Neutrophil (primary cell): ENCODE data around the gene TIMM44.

Source experiments
- H3K27ac ChIP-seq: fragments of 200-600 bp; sonication (generic); 2 replicates; pipeline ENCODE4 v1.5.1; 2016; ENCODE audit warnings: mild to moderate bottlenecking, moderate library complexity
- H3K27me3 ChIP-seq: fragments of 200-600 bp; sonication (generic); 2 replicates; pipeline ENCODE4 v1.6.0; 2016; ENCODE audit warnings: mild to moderate bottlenecking
- H3K36me3 ChIP-seq: fragments of 200-600 bp; sonication (generic); 2 replicates; pipeline ENCODE4 v1.5.1; 2017
- H3K4me1 ChIP-seq, 2 experiments: fragments of 200-600 bp in 1 of 2; sonication (generic) in 1 of 2; 1 replicate in 1 of 2; 2 replicates in 1 of 2; pipeline versions ENCODE4 v1.5.1 to v1.6.1; 2013 to 2016; ENCODE audit warnings: low read depth in 1 of 2, low read length in 1 of 2, mild to moderate bottlenecking in 1 of 2, moderate library complexity in 1 of 2; ENCODE audit not compliant: control insufficient read depth in 1 of 2, insufficient read depth in 1 of 2
- H3K4me3 ChIP-seq, 2 experiments: fragments of 200-600 bp in 1 of 2; sonication (generic) in 1 of 2; 1 replicate in 1 of 2; 2 replicates in 1 of 2; pipeline ENCODE4 v1.5.1; 2013 to 2016; ENCODE audit warnings: low read depth in 1 of 2, low read length in 1 of 2, mild to moderate bottlenecking in 1 of 2, moderate library complexity in 1 of 2
- H3K9me3 ChIP-seq: fragments of 200-600 bp; sonication (generic); 2 replicates; pipeline ENCODE4 v1.5.1; 2016
- CTCF ChIP-seq: fragments of 200-600 bp; sonication (generic); IDR thresholded peaks from 2 replicates; pipeline ENCODE4 v1.5.1; 2016; ENCODE audit warnings: antibody characterized with exemption

TIMM44 gene

GRCh38 chr19:7943444-7944176 lies at the start of gene TIMM44:
TIMM44 (minus strand) TSS chr19:7943666; CDS start chr19:7943651, 15 bp downstream.
- no peaks in the 10 kb centered on the region for H3K27me3 ChIP-seq
- H3K9me3 ChIP-seq: no peaks in the 10 kb centered on the region
- H3K4me3 ChIP-seq: peak within 1 kb of the TSS; percentile 76
- TF ChIP-seq CTCF: peak; percentile 49
- H3K27ac ChIP-seq: peak within 1 kb of the TSS; percentile 82
- H3K36me3 ChIP-seq: no peaks in the 10 kb centered on the region
- H3K4me1 ChIP-seq: peaks cover 17 to 23% of the 10 kb centered on the region in 2 experiments

GRCh38 chr19:7992575-7992974 lies 49.1 kb upstream of the TIMM44 start:
- Histone ChIP-seq H3K27ac (no peak overlapping the region), H3K36me3 (peaks cover 40% of the 10 kb centered on the region)

GRCh38 chr19:7989071-7989575 lies 45.7 kb upstream of the TIMM44 start:
- H3K36me3 ChIP-seq: peaks cover 71% of the 10 kb centered on the region
- no peak for TF ChIP-seq CTCF
- H3K4me3 ChIP-seq: no peak overlapping the region
- H3K27me3 ChIP-seq: no peaks in the 10 kb centered on the region
- no peaks in the 10 kb centered on the region for H3K9me3 ChIP-seq
- no peaks in the 10 kb centered on the region for H3K4me1 ChIP-seq
- H3K27ac ChIP-seq: no peak overlapping the region

More at GRCh38 chr19:7992575-7992974, 49.1 kb upstream of the TIMM44 start:
- Histone ChIP-seq H3K27me3 (no peaks in the 10 kb centered on the region), H3K4me3 (no peak overlapping the region), H3K4me1 (no peaks in the 10 kb centered on the region), H3K9me3 (no peaks in the 10 kb centered on the region)
- TF ChIP-seq CTCF: no peak

- H3K4me1 ChIP-seq: no peaks in the 10 kb centered on the region
- TF ChIP-seq CTCF: no peak
- H3K27me3 ChIP-seq: no peaks in the 10 kb centered on the region
- H3K4me3 ChIP-seq: no peak overlapping the region
- no peak overlapping the region for H3K27ac ChIP-seq
- H3K36me3 ChIP-seq: peaks cover 79% of the 10 kb centered on the region
- H3K9me3 ChIP-seq: no peaks in the 10 kb centered on the region
These were observed 44.8 kb upstream of the TIMM44 start for GRCh38 chr19:7988307-7988706.

GRCh38 chr19:7987114-7987768 lies 43.8 kb upstream of the TIMM44 start:
- Histone ChIP-seq H3K36me3 (peaks cover 90% of the 10 kb centered on the region), H3K27ac (no peak overlapping the region)
- TF ChIP-seq CTCF: no peak

More at GRCh38 chr19:7987114-7987768, 43.8 kb upstream of the TIMM44 start:
- Histone ChIP-seq H3K4me1 (no peaks in the 10 kb centered on the region), H3K27me3 (no peaks in the 10 kb centered on the region), H3K4me3 (no peak overlapping the region), H3K9me3 (no peaks in the 10 kb centered on the region)
